Cardiac septum (tissue), 1 donor: ENCODE data around the gene USH2A. TPM values are rescaled to one million over a fixed set of nuclear protein-coding genes. Genes with fewer than 3 reads are reported as not detected.

Experiments used
- DNase-seq: peaks from one replicate; pipeline ENCODE4 v3.0.0-alpha.2; 2020; ENCODE audit warnings: low spot score
- intact Hi-C: fragments of 100-400 bp; cut with DNase I; formaldehyde crosslinking; loops from one replicate; pipeline ENCODE4 v1.14.0; 2022
- total RNA-seq: library from RNA; stranded (reverse); fragmentation: NEBNext Ultra II Directional; extraction: Animal tissue kit (Norgen Biotek cat#: 25700); gene quantifications from one replicate; pipeline ENCODE4 v1.2.1, GENCODE V29; 2021
- donor health status: DM: no; HTN: no; CAD: no.

The USH2A gene
- total RNA-seq, 1 donor from 2014 or later: 3.6 TPM

DNA sequence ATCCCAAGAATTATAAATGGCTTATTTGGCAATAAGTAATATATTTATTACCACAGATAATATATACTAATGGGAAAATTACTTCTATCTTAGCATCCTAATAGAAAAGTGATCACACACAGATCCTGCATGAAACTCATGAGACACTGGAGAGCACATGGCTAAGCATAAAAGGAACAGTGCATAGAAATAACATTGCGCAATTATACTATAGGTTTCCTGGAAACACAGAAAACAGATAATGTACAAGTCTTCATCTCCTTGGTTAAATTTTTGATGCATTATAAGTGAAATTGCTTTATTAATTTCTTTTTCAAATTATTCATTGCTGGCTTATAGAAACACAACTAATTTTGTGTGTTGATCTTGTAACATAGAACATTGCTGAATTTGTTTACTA lies 210.4 kb downstream of the USH2A start:
- DNase-seq: no peak
- intact Hi-C loops: no loop called here

DNA sequence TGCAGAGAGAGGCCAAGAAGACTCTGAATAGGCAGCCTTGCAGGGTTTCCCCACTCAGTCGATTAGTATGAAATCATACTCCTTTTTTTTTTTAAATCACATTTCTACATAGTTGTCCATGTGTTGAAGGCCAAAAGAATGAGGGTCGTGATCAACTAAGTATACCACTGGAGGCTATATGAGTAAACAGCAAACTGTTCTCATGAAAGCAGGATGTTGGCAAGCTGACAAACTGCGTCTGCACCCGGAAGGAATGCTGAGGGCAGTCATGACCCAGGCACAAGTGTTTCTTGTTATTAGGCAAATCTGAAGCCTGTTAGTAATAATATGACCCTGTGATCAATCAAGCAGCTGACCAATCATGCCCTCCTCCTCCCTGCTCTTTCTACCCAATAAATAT lies 213.2 kb downstream of the USH2A start:
- no peak for DNase-seq
- intact Hi-C loops: no loop called here

DNA sequence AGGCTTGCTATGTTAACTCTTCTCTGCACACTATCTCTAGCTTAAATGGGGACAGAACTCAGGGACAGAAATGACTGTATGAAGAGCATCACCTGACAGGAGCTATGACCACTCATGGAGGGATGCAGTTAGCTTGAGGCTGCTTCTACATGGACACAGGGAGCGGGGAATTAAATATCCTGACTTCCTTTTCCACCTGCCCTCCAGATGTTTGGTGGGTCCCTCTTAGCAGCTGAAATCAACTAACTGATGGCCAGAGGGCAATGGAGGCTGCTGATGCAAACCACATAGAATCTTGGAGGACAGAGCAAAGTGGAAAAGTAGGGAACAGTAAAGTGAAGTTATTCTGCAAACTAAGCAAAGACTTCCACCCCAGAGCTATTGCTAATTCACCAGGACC lies 214.1 kb downstream of the USH2A start:
- DNase-seq: no peak
- intact Hi-C loops: no loop called here

DNA sequence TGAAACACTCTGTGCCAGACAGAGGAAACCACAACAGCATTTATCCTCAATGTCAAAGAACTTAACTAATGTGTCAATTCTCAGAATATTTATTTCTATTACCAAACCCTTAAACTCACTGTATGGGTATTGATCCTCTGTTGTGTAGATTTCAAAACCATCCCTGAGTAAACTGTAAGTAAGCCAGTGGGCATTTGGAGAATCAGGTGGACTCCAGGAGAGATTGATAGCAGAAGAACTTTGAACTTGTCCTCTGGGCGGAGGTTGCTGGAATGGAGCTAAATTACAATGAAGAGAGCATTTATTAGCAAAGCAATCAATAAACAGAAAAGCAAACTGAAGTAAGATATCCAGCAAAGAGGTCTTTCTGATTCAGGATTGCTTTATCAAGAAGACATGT lies 216.1 kb downstream of the USH2A start:
- intact Hi-C loops: no loop called here
- DNase-seq: no peak

DNA sequence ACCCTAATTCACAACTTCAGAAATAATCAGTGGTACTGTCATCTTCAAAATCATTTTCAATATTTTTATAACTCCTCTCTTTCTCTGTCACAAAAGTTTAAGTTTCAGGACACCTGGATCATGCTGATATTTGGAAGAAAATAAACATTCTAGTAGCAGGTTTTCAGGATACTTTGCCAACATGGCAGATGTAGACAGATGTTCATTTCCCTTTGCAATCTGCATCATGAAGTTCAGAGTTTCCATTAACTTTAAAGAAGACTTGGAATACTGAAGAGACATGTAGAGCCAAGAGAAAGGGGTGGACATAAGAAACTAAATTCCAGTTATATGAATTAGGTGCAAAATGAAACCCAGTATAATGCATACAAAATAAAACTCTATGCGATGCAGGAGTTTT lies 218.1 kb downstream of the USH2A start:
- DNase-seq: no peak
- intact Hi-C loops: no loop called here

DNA sequence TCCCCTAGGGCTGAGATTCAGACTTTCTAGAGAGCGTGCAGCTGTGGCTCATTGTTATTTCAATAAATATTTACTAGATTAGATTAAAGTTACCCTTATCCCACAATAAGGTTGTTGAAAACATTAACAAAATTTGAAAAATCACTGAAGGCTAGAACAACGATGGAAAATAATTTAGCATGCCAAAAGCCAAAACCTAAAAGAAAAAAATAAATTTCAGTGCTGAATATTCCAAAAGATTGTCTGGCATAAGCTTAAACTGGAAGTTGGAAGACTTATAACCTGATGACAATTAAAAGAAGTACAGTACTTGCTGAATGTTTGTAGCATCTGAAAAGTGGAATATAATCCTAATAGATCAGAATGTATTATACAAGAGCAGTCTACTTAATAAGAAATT lies 221.3 kb downstream of the USH2A start:
- DNase-seq: no peak
- intact Hi-C loops: no loop called here

DNA sequence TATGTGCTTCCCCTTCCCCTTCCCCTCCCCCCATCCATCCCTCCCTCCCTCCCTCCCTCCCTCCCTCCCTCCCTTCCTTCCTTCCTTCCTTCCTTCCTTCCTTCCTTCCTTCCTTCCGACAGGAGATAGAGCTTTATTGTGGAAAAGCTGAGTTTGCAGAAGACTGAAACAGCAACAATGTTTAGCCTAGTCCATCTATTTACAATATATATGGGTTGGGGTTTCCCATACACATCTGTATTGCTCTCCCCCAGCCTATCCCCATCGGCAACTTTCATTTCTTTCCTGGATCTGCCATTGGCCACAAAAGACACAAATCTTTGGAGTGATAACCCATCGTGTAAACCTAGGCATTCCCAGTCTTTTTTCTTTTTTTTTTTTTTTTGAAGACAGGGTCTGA lies 222.3 kb downstream of the USH2A start:
- DNase-seq: no peak
- intact Hi-C loops: no loop called here

DNA sequence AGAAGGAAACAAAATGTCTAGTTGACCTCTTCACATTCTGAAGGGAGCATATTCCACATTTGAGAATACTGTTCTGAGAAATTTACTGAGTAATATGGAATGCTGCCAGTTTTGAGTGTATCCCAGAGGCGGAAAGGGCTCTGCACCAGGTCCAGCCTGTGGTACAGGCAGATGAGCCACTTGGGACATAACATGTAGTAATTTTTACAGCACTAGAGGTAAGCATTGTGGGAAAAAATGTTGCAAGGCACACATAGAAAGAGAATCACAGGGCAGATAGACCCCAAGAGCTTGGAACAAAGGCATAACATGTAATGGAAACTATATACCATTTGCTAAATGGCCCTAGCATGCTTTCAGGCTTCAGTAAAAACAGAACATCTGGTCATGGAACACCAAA lies 228.5 kb downstream of the USH2A start:
- no peak for DNase-seq

DNA sequence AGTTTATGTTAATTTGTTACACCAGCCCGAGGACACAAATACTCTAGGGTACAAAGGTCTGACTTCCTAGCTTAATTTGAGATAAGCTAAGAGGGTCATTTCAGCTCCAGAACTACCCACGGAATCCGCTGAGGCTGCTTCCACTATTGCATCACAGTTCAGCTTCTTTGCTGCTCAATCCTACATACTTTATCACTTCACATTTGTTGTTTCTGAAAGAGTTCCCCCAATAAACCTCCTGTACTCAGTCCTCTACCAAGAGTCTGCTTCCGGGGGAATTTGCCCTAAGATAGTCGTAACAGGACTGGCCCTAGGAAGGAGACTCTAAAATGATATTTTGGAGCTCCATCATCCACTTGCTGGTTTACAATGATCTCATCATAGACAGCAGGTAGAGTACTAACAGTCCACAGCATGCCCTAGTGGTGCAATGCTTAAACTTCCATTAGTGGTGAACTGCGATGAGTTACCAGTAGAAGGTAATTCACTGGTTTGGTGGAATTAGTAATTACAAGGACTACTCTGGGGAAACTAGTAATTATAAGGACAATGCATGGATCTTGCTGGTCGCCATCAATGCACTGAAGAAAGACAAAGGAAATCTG lies 229.3 kb downstream of the USH2A start:
- no peak for DNase-seq
- intact Hi-C loops: no loop called here

More for the DNA sequence above, 228.5 kb downstream of the USH2A start:
- intact Hi-C loops: no loop called here

DNA sequence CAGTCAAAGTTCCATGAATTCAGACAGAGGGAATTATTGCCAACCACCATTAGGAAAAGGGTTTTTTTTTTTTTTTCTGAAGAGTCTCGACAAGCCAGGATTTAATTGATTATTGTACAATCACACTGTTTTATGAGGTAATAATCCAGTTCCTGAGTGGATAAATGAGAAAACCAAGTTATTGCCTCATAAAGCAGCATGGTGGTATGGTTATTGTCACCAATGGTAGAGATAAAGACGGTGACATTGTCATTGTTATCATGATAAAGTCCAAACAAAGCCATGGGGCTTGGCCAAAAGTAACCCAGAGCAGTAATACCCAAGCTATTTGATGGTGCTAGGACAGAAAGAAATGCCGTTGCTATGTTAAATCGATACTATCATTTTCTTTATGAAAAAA lies 232.8 kb downstream of the USH2A start:
- intact Hi-C loops: no loop called here
- no peak for DNase-seq

DNA sequence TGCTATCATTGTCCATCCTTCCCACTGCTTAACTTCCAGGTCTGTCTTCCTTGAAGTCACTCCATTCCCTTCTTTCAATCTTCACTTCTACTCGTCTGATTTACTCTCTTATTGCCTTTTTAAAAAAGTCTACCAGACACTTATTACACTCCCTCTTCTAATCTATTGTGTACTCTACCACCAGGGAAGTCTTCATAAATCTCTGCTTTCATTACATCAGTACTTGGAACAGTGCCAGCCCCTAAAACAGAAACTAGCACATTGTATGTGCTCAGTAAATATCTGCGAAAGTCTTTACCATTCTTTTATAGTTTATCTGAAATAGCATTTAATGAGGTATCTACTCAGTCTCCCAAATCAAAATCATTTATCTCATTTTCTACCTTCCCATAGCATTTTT lies 236.4 kb downstream of the USH2A start:
- no peak for DNase-seq
- intact Hi-C loops: no loop called here

DNA sequence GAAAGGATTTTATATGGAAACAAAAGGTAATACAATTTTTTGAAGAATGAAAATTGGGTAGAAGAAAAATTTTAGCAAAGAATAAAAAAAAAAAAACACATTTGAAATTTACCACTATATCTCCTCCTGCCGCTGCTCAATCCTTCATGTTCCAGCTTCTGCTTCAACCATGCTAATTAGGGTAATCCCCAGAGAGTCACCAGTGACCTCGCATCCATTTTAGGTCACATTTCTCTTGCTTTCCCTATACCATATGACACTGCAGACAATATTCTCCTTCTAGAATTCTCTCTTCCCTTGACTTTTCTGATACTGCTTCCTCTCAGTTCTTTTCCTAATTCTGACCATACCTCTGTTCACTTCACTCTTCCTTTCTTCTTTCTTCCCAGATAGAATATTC lies 237.1 kb downstream of the USH2A start:
- no peak for DNase-seq
- intact Hi-C loops: no loop called here

DNA sequence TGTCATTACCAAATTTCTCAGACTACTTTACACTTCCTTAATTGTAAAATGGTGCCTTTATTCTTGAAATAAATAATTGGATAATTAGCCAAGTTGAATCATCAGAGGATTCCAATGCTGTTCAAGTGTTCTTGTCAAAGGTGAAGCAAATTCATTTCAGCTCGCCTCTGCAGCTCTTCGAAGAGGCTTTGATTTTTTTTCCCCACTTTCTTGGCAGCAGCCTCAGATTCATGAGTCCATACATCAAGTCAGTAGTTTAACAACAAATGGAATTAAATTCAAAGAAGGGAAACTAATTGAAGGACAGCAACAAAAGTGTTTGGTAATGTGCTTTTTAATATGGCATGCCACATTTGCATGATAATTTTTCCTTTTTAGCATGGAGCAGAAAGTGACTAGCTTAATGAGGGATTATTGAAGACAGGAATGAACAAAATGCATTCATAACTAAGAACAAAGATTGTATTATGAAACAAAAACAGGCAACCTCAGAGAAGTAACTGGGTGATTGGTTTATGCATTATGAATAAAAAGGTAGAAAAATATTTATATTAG lies 239.0 kb downstream of the USH2A start:
- intact Hi-C loops: no loop called here
- no peak for DNase-seq

DNA sequence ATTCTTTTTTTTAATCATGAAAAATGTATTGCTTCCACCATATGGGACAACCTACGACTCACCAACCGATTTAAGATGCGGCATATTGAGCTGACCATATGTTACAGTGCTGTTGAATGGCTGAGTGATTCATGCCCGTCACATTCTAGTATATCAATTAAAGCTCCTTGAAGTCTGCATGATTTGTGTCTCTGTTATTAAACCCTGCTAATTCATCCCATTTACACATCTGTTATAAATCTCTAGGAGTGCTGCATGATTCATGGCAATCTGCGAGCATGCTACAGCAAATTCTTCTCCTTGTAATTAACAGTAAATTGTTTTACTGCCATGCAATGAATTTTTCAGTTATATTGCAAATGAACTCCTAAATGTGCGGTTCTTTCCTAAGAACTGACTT lies 239.8 kb downstream of the USH2A start:
- DNase-seq: no peak
- intact Hi-C loops: no loop called here

DNA sequence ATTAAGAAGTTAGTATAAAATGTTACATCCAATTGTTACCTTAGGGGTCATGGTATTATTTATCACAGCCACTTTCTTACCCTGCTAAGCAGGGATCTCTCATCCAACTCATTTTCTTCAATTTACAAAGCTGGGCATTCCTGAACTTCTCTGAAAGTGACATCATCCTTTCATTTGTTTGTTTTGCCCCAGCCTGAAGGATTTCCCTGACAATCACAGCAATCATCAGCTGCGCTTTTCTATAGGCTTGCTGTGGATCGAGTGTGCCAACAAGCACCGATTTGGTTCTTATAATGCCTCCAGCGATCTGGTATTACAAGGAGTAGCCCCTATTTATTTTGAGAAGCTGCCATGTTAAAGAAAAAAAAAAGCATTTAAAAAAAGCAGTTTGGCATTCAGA lies 240.2 kb downstream of the USH2A start:
- intact Hi-C loops: no loop called here
- no peak for DNase-seq

DNA sequence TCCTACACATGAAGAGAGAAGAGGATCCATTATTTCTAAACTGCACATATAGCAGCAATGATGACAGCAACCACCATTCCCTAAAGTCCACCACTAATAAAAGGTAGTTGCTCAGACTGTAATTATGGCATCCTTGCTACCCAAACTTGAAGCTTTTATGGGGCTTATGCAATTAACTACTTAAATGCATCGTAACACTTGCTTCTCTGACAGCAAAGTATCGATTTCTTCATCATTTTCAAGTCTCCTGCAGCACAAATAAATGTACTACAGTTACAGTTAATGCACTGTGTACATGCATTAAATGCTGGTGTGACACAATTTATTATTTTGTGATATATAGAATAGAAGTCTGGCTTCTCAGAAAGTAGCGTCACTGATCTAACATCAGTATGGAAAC lies 241.7 kb downstream of the USH2A start:
- intact Hi-C loops: no loop called here
- DNase-seq: no peak

DNA sequence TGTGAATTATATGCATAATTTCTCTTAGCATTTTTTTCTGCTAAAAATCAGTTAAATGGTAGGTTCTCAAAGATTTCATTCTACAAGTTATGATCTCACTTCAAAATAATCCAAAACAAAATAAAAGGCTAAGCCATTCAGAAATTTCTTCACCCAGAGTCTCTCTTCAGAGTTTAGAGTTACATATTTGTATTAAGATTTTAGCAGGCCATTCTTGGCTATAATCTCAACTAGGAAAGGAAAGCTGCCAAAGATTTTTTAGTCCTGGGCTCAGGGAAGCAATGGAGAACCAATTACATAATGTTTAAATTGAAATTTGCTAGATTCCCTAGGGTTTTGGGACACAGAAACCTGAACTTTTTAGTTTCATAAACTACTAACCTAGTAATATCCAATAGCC lies 245.0 kb downstream of the USH2A start:
- intact Hi-C loops: no loop called here

DNA sequence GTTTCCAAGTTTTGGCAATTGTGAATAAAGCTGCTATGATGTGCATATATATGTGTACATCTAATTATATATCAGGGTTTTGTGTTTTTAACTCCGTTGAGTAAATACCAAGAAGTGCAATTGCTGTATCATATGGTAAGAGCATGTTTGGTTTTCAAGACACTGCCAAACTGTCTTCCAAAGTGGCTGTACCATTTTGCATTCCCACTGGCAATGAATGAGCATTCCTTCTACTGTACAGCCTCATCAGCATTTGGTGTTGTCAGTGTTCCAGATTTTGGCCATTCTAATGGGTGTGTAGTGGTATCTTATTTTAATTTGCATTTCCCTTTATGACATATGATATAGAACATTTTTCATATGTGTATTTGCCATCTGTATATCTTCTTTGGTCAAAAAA lies 246.3 kb downstream of the USH2A start:
- intact Hi-C loops: no loop called here
- DNase-seq: no peak

More for the DNA sequence above, 245.0 kb downstream of the USH2A start:
- no peak for DNase-seq

DNA sequence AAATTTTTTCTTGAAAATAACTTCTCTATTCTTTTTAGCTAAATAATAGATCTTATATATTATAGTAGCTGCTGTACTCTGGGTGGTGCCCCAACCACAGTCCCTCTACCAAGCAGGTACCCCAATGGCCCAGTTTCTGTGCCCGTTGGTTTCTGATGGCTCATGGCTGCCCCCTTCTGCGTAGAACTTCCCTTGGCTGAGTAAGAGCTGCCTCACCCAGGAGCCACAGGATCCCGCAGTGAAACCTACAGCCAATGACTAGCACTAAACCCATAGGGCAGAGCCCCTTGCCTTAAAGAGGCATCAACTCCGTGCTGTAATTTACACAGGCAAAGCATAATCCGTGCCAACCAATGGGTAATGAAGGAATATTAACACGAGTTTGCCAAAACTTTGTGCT lies 247.5 kb downstream of the USH2A start:
- no peak for DNase-seq
- intact Hi-C loops: no loop called here

DNA sequence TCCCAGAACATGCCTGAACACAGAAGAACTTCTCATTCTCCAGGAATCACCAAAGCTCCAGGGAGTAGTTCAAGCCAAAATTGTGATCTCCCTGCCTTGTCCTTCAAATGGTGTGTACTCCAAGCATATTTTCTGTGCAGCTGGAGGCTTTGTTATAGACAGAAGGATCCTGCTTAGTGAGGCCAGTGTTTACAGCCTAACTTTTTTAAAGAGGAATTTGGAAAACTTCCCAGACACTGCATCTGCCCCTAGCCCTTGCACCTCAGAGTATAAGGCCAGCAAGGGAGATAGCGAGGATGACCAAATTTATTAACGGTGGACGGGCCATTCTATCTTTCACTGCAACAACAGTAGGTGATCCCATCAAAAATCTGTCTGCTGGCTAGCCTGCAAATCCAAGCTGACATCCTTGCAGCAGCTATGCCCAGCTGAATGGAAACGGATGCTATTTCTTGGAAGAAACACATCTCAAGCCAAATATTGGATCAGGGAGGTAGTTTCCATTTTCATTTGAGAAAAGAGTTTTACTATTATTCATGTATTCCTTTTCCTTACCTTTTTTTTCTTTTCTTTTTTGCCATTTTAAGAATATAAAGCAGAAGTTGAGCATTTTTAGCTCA lies 249.8 kb downstream of the USH2A start:
- intact Hi-C loops: no loop called here
- DNase-seq: no peak

DNA sequence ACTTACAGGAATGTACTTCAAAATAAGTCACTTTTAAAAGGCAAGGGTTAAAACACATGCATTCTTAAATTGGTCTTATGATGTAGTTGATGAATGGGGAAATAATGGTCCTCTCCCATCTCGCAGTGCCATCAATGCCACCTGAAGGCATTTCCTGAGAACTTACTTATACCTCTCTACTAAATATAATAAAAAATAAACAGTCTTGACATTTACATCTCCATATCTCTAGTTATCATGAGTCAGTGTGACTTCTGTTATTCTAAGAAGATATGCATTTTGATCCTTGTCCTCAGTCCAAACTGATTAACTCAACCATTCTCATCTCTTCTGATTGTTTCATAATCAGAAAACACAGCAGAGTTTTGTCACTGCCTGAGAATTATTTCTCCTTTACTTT lies 253.9 kb downstream of the USH2A start:
- intact Hi-C loops: no loop called here
- no peak for DNase-seq

DNA sequence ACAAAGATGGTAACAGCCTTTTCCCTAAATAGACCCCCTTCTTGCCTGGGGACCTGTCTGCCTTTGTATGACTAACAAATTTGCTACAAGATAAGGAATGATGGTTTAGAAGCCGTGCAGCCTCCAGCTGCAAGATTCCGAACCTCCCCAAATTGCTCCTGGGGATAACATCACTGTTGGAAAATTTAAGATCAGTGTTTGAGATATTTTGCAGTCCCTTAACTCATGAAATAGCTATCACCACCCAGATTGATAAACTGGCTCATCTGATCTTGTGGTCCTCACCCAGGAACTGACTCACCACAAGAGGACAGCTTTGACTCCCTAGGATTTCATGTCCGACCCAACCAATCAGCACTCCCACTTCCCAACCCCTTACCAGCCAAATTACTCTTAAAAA lies 254.7 kb downstream of the USH2A start:
- intact Hi-C loops: no loop called here
- no peak for DNase-seq
